ENCODE data around the gene PALD1. TPM values are rescaled to one million over a fixed set of nuclear protein-coding genes. Genes with fewer than 3 reads are reported as not detected.

PALD1 gene
- total and polyA plus RNA-seq, 2 of the 13 experiments (the other 11 are each of a cell fraction or from before 2014, with no cell fraction given): 0.07 to 0.09 TPM

DNA sequence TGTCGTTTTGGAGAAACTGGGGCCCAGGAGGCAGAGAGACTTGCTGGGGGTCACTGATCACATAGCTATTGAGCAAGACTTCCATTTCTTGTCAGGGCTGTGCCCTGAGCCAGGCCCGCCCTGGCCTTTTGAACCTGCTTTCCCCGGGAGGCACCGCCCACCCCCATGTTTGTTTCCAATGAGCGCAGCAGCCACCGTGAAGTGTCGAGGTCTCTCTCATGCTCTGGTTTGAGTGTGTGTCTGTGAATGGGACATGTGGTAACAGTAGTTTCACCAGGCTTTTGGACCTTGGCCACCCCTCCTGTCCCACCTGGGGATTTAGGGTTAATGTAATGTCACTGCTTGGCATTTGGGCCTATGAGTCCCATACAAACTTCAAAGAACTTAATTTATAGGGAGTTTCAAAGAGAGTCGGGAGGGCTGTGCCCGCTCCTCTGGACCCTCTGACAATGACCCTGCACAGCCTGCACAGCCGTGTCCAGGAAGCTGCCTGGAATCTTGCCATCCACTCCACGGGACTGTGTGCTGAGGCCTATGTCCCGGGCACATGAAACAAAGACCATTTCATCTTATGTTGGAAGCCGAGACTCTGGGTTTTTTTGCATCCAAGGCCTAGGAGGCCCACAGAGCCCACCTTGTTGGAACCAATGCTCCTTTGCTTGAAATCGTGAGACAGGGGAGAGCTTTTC lies 117.7 kb downstream of the PALD1 start (continued):
- no peak for TF ChIP-seq SETDB1 (CRISPR knock-in tag; IDR thresholded peaks at IDR 0.05; ENCODE audit: borderline replicate concordance)
- TF ChIP-seq ZNF263 (CRISPR knock-in tag; IDR thresholded peaks at IDR 0.05): no peak
- TF ChIP-seq, protein P1, sequence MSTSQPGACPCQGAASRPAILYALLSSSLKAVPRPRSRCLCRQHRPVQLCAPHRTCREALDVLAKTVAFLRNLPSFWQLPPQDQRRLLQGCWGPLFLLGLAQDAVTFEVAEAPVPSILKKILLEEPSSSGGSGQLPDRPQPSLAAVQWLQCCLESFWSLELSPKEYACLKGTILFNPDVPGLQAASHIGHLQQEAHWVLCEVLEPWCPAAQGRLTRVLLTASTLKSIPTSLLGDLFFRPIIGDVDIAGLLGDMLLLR (CRISPR knock-in tag; IDR thresholded peaks at IDR 0.05): no peak
- TF ChIP-seq PAF1 (CRISPR knock-in tag; IDR thresholded peaks at IDR 0.05): no peak
- no peak for TF ChIP-seq STAT5B (CRISPR knock-in tag; IDR thresholded peaks at IDR 0.05)
- TF ChIP-seq ZNF251 (CRISPR knock-in tag; IDR thresholded peaks at IDR 0.05): no peak
- TF ChIP-seq EEA1 (CRISPR knock-in tag; IDR thresholded peaks at IDR 0.05; ENCODE audit: borderline replicate concordance): no peak
- TF ChIP-seq ELF1 (CRISPR knock-in tag; IDR thresholded peaks at IDR 0.05): no peak
- TF ChIP-seq MTF1 (CRISPR knock-in tag; IDR thresholded peaks at IDR 0.05): no peak
- TF ChIP-seq AGO2 (optimal IDR thresholded peaks at IDR 0.05; ENCODE audit: low read depth, low read length): no peak
- TF ChIP-seq ARNT (IDR thresholded peaks at IDR 0.05): no peak
- TF ChIP-seq, protein P2, sequence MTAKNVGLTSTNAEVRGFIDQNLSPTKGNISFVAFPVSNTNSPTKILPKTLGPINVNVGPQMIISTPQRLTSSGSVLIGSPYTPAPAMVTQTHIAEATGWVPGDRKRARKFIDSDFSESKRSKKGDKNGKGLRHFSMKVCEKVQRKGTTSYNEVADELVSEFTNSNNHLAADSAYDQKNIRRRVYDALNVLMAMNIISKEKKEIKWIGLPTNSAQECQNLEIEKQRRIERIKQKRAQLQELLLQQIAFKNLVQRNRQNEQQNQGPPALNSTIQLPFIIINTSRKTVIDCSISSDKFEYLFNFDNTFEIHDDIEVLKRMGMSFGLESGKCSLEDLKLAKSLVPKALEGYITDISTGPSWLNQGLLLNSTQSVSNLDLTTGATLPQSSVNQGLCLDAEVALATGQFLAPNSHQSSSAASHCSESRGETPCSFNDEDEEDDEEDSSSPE (CRISPR knock-in tag; IDR thresholded peaks at IDR 0.05): peak; percentile 79
- TF ChIP-seq, protein P3, sequence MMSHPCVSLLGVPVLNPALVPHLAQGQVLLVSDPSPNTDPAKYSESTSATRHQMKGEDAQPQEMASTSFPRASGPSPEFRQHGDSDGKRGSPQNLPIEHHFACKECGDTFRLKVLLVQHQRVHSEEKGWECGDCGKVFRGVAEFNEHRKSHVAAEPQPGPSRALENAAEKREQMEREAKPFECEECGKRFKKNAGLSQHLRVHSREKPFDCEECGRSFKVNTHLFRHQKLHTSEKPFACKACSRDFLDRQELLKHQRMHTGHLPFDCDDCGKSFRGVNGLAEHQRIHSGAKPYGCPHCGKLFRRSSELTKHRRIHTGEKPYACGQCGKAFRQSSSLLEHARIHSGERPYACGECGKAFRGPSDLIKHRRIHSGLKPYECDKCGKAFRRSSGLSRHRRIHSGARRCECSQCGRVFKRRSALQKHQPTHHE (CRISPR knock-in tag; IDR thresholded peaks at IDR 0.05; ENCODE audit: borderline replicate concordance): no peak
- TF ChIP-seq FLYWCH1 (CRISPR knock-in tag; IDR thresholded peaks at IDR 0.05): no peak
- TF ChIP-seq ZFP62 (CRISPR knock-in tag; IDR thresholded peaks at IDR 0.05): no peak
- no peak for TF ChIP-seq PRDM15 (CRISPR knock-in tag; IDR thresholded peaks at IDR 0.05)
- TF ChIP-seq ZSCAN21 (CRISPR knock-in tag; IDR thresholded peaks at IDR 0.05; ENCODE audit: borderline replicate concordance): no peak
- no peak for TF ChIP-seq ZNF446 (CRISPR knock-in tag; IDR thresholded peaks at IDR 0.05)
- TF ChIP-seq KMT2B (CRISPR knock-in tag; IDR thresholded peaks at IDR 0.05): no peak
- TF ChIP-seq ZNF207 (IDR thresholded peaks at IDR 0.05; ENCODE audit: borderline replicate concordance): no peak
- TF ChIP-seq, protein P4, sequence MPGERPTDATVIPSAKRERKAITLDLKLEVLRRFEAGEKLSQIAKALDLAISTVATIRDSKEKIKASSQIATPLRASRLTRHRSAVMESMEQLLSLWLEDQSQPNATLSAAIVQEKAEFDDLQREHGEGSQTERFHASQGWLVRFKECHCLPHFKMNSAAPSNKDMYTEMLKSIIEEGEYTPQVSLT (CRISPR knock-in tag; IDR thresholded peaks at IDR 0.05; ENCODE audit: borderline replicate concordance, low read depth): no peak
- no peak for TF ChIP-seq IRX3 (CRISPR knock-in tag; IDR thresholded peaks at IDR 0.05; ENCODE audit: borderline replicate concordance, low read depth)
- peak; percentile 46 for TF ChIP-seq XRCC5 (optimal IDR thresholded peaks at IDR 0.05; ENCODE audit: low read length)
- no peak for TF ChIP-seq ZC3H13 (CRISPR knock-in tag; IDR thresholded peaks at IDR 0.05)

Data from HepG2 (cell line).